Ishikawa (cell line): Measurements from ENCODE around the gene MDP1.

Source experiments
- CEBPB ChIP-seq: IDR thresholded peaks from 2 replicates; pipeline ENCODE4 v1.6.1; 2012
- CREB1 ChIP-seq: IDR thresholded peaks from 2 replicates; pipeline ENCODE4 v1.6.1; 2012; ENCODE audit warnings: low read depth
- EP300 ChIP-seq: IDR thresholded peaks from 2 replicates; pipeline ENCODE4 v1.6.1; 2012; ENCODE audit warnings: borderline replicate concordance
- FOXM1 ChIP-seq: IDR thresholded peaks from 2 replicates; pipeline ENCODE4 v1.6.1; 2012; ENCODE audit warnings: low read depth, borderline replicate concordance
- MAX ChIP-seq: IDR thresholded peaks from 2 replicates; pipeline ENCODE4 v1.6.1; 2012
- NFIC ChIP-seq: IDR thresholded peaks from 2 replicates; pipeline ENCODE4 v1.6.1; 2012
- RAD21 ChIP-seq: IDR thresholded peaks from 2 replicates; pipeline ENCODE4 v1.6.1; 2012; ENCODE audit warnings: low read depth
- TAF1 ChIP-seq: IDR thresholded peaks from 2 replicates; pipeline ENCODE4 v1.6.1; 2012; ENCODE audit warnings: low read depth, mild to moderate bottlenecking
- USF1 ChIP-seq: IDR thresholded peaks from 2 replicates; pipeline ENCODE4 v1.6.1; 2012
- YY1 ChIP-seq: IDR thresholded peaks from 2 replicates; pipeline ENCODE4 v1.6.1; 2012; ENCODE audit warnings: low read depth
- ZBTB7A ChIP-seq: IDR thresholded peaks from 2 replicates; pipeline ENCODE4 v1.6.1; 2012; ENCODE audit warnings: low read depth

GRCh38 chr14:24190416-24190815 lies 25.4 kb downstream of the MDP1 start:
- TF ChIP-seq TAF1, result no peak
- no peak for TF ChIP-seq CREB1
- no peak for TF ChIP-seq EP300
- TF ChIP-seq RAD21, result no peak
- no peak for TF ChIP-seq ZBTB7A
- TF ChIP-seq MAX, result no peak
- no peak for TF ChIP-seq YY1
- no peak for TF ChIP-seq USF1
- no peak for TF ChIP-seq FOXM1
- no peak for TF ChIP-seq NFIC
- TF ChIP-seq CEBPB, result no peak
